Lower lobe of right lung (tissue), 2 donors: Measurements from ENCODE around the gene RSRC1. TPM values are rescaled to one million over a fixed set of nuclear protein-coding genes. Genes with fewer than 3 reads are reported as not detected.
A peak's percentile ranks its signal among the peaks of the same experiment; 100 is the strongest.
"Not testable (repeated sequence)": the region's sequence is repeated elsewhere in the genome, so short reads cannot be mapped to it uniquely, and the experiment has no call there.

Experiments
- ATAC-seq, 2 donors: fragments of 200-7000 bp; cut with Tn5 transposase; one replicate each; pipeline ENCODE4 v1.9.1; 2020 to 2022; ENCODE audit warnings: mild to moderate bottlenecking in 2 of 2, moderate library complexity in 2 of 2
- DNase-seq: peaks from one replicate; pipeline ENCODE4 v3.0.0-alpha.2; 2020
- H3K27ac ChIP-seq: fragments of 200-600 bp; one replicate; pipeline ENCODE4 v1.8.0; 2022
- H3K27me3 ChIP-seq: fragments of 200-600 bp; one replicate; pipeline ENCODE4 v1.8.0; 2022; ENCODE audit warnings: low read depth
- H3K36me3 ChIP-seq: fragments of 200-600 bp; one replicate; pipeline ENCODE4 v1.8.0; 2022; ENCODE audit warnings: mild to moderate bottlenecking
- H3K4me1 ChIP-seq: fragments of 200-600 bp; one replicate; pipeline ENCODE4 v1.8.0; 2022
- H3K4me3 ChIP-seq: fragments of 200-600 bp; one replicate; pipeline ENCODE4 v1.8.0; 2022; ENCODE audit warnings: mild to moderate bottlenecking
- H3K9me3 ChIP-seq: fragments of 200-600 bp; one replicate; pipeline ENCODE4 v1.8.0; 2022
- CTCF ChIP-seq: fragments of 200-600 bp; IDR thresholded peaks from one replicate; pipeline ENCODE4 v1.8.0; 2022; ENCODE audit warnings: antibody characterized with exemption, mild to moderate bottlenecking
- intact Hi-C: fragments of 100-400 bp; cut with DNase I; formaldehyde crosslinking; loops from one replicate; pipeline ENCODE4 v1.11.0; 2022
- total RNA-seq: library from RNA; stranded (reverse); fragmentation: NEBNext Ultra II Directional; extraction: Animal tissue kit (Norgen Biotek cat#: 25700); gene quantifications from one replicate; pipeline ENCODE4 v1.2.1, GENCODE V29; 2021
- donor health status: DM: no; HTN: yes; CAD: no; lungs with severe emphysema.

The RSRC1 gene
- total RNA-seq, 1 donor from 2014 or later: 29.8 TPM

GRCh38 chr3:158337110-158337509 is 227.2 kb downstream of the RSRC1 start:
- Histone ChIP-seq H3K4me1 (no peaks in the 10 kb centered on the region), H3K27me3 (no peaks in the 10 kb centered on the region), H3K27ac (no peak overlapping the region), H3K4me3 (no peak overlapping the region), H3K9me3 (no peaks in the 10 kb centered on the region), H3K36me3 (no peaks in the 10 kb centered on the region)
- ATAC-seq (peak; percentile 76 to 80), DNase-seq (peak; percentile 63)
- TF ChIP-seq CTCF: no peak
- intact Hi-C loops: no loop called here

DNA sequence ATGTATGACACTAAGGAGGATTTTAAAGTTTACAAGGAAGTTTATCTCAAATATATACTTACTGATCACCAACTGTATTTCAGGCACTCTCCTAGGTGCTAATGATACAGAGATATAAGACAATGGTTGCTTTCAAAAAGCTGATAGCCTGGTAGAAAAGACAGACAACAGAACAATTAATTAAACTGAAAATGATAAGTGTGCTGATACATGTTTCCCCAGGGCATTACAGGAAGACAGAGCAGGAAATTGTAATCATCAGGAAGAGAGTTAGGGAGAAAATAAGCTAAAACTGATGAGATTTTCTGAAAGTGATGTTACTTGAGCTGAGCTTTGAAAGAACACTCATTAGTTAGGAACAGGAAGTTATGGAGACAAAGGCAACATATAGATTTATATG is 229.7 kb downstream of the RSRC1 start:
- Histone ChIP-seq H3K9me3 (no peaks in the 10 kb centered on the region), H3K27me3 (no peaks in the 10 kb centered on the region), H3K36me3 (no peaks in the 10 kb centered on the region), H3K27ac (no peak overlapping the region), H3K4me3 (no peak overlapping the region), H3K4me1 (no peaks in the 10 kb centered on the region)
- DNase-seq (no peak), ATAC-seq (no peak)
- intact Hi-C loops: no loop called here
- TF ChIP-seq CTCF: no peak

DNA sequence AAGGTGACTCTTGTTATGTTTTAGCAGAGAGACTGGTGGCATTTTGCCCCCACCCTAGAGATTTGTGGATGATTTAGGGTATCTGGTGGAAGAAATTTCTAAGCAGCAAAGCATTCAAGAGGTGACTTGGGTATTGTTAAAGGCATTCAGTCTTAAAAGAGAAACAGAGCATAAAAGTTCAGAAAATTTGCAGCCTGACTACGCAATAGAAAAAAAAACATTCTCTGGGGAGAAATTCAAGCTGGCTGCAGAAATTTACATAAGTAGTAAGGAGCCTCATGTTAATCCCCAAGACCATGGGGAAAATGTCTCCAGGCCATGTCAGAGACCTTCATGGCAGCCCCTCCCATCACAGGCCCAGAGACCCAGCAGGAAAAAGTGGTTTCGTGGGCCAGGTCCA is 231.1 kb downstream of the RSRC1 start:
- ATAC-seq, intact Hi-C loops, H3K4me1 ChIP-seq: not testable (repeated sequence)

DNA sequence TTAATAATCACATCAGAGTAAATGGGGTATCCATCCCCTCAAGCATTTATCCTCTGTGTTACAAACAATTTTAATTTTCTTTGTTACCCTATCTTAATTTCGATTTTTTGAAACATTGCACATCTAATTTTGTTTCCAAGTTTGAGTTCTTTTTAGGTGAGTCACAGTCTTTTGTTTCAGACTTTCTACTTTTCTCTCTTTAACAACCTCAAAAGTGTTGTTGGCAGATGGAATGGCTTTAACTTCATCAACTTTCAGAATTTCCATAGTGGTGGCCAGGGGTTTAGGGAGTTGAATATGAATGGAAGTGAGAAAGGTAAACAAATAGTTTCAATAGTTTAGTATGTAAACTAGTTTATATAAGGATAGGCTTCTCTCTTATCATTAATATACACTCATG is 238.1 kb downstream of the RSRC1 start:
- Histone ChIP-seq H3K36me3 (no peaks in the 10 kb centered on the region), H3K27ac (no peak overlapping the region), H3K9me3 (no peaks in the 10 kb centered on the region), H3K4me1 (no peaks in the 10 kb centered on the region), H3K4me3 (no peak overlapping the region), H3K27me3 (no peaks in the 10 kb centered on the region)
- no peak for DNase-seq
- ATAC-seq: no peak
- intact Hi-C loops: no loop called here
- TF ChIP-seq CTCF: no peak

More for the DNA sequence above, 231.1 kb downstream of the RSRC1 start:
- not testable (repeated sequence) for DNase-seq, H3K9me3 ChIP-seq, H3K4me3 ChIP-seq, H3K27me3 ChIP-seq, H3K36me3 ChIP-seq, H3K27ac ChIP-seq

DNA sequence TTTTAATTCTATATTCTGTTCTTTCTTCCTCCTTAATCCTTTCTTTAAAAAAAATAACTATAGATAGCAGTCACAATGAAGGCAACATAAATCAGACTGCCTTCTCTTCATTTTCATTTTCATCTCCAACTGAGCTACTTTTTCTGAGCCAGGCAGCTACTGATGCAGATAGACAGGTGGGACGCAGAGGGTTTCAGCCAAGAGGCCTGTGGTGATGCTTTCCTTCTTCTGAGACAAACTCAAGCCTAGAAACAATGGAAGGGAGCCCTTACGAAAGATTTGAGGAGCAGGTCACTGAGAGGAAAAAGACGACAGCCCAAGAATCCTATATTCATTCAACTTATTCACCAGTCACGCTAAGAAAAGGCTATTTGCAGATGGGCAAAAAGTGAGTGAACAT is 241.1 kb downstream of the RSRC1 start:
- H3K36me3 ChIP-seq: no peaks in the 10 kb centered on the region
- no peak overlapping the region for H3K4me3 ChIP-seq
- no peaks in the 10 kb centered on the region for H3K9me3 ChIP-seq
- intact Hi-C loops: no loop called here
- ATAC-seq (no peak), DNase-seq (no peak)
- H3K27me3 ChIP-seq: no peaks in the 10 kb centered on the region
- no peaks in the 10 kb centered on the region for H3K4me1 ChIP-seq
- no peak for TF ChIP-seq CTCF
- no peak overlapping the region for H3K27ac ChIP-seq

GRCh38 chr3:158352551-158352950 is 242.7 kb downstream of the RSRC1 start:
- H3K4me3 ChIP-seq: no peak overlapping the region
- intact Hi-C loops: no loop called here
- H3K36me3 ChIP-seq: no peaks in the 10 kb centered on the region
- ATAC-seq (peak; percentile 47 to 70), DNase-seq (no peak)
- H3K27me3 ChIP-seq: no peaks in the 10 kb centered on the region
- TF ChIP-seq CTCF: no peak
- no peak overlapping the region for H3K27ac ChIP-seq
- no peaks in the 10 kb centered on the region for H3K4me1 ChIP-seq
- no peaks in the 10 kb centered on the region for H3K9me3 ChIP-seq
